GM18520 (cell line): Measurements from ENCODE around the gene NME4.
A peak's percentile ranks its signal among the peaks of the same experiment; 100 is the strongest.
"Not testable (repeated sequence)": the region's sequence is repeated elsewhere in the genome, so short reads cannot be mapped to it uniquely, and the experiment has no call there.

Source experiments
- ATAC-seq: cut with Tn5 transposase; IDR thresholded peaks from one replicate; pipeline ENCODE4 v1.9.1; 2021; ENCODE audit not compliant: unreplicated experiment

NME4 gene

DNA sequence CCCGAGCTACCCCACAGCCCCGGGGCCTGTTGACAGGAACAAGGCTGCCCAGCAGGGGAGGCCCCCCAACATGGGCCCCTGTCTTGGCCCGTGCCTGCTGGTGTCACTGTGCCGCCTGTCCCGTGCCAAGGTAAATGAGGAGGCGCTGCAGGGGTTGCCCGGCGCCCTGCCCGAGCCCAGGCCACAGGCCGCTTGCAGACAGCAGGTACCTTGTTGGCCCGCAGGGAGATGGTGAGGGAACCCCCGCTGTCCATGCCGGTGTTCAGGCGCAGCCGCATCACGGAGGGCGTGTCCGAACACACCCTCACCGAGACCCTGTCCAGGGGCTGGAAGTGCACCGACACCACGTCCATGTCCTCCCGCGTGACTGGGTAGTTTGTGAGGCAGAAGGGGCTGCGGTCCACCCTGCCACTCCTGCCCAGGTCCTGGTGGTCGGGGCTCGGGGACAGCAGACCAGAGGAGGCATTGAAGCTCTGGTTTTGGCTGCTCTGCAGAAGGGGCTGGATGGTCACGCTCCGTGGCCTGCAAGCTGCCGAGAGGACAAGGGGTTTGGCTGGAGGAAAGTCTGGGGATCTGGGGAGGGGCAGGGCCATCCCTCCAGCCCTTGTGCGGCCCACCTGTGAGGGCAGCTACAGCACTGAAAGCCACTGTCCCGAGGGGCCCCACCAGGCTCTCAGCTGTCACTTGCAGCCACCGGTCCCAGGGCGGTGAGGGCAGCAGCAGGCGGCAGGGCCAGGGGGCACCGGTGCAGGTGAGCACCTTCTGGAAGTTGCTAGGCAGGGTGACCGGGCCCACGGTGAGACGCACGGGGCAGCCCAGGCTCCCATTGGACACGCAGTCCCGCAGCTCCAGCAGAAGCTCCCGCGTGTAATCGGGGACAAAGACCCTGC lies 20.8 kb upstream of the NME4 start:
- ATAC-seq, result no peak

GRCh38 chr16:376817-377418 lies 20.1 kb upstream of the NME4 start:
- no peak for ATAC-seq

- ATAC-seq, result no peak
These were observed 19.5 kb upstream of the NME4 start for GRCh38 chr16:377419-377951.

DNA sequence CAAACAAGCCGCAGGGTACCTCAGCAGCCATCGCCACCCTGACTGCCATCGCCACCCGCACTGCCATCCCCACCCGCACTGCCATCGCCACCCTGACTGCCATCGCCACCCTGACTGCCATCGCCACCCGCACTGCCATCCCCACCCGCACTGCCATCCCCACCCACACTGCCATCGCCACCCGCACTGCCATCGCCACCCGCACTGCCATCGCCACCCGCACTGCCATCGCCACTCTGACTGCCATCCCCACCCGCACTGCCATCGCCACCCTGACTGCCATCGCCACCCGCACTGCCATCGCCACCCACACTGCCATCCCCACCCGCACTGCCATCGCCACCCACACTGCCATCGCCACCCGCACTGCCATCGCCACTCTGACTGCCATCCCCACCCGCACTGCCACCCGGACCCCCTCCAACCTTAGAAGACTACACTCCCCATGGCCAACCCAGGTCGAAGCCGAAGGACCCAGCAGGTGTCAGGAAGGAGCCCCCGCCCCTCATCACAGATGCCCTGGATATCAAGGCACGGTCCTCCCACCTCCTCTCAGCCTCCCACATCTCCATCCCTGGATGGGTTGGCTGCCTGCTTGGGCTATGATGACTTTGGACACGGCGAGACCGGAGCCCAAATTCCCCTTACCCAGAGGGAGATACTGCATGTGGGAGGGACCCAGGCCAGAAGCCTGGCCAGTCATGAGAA lies 18.7 kb upstream of the NME4 start:
- not testable (repeated sequence) for ATAC-seq

- ATAC-seq, result no peak
These were observed 18.2 kb upstream of the NME4 start for GRCh38 chr16:378821-379182.

GRCh38 chr16:379183-379960 lies 17.6 kb upstream of the NME4 start:
- no peak for ATAC-seq

- no peak for ATAC-seq
These were observed 16.8 kb upstream of the NME4 start for GRCh38 chr16:379961-380761.

- ATAC-seq, result no peak
These were observed 16.3 kb upstream of the NME4 start for GRCh38 chr16:380762-381011.

DNA sequence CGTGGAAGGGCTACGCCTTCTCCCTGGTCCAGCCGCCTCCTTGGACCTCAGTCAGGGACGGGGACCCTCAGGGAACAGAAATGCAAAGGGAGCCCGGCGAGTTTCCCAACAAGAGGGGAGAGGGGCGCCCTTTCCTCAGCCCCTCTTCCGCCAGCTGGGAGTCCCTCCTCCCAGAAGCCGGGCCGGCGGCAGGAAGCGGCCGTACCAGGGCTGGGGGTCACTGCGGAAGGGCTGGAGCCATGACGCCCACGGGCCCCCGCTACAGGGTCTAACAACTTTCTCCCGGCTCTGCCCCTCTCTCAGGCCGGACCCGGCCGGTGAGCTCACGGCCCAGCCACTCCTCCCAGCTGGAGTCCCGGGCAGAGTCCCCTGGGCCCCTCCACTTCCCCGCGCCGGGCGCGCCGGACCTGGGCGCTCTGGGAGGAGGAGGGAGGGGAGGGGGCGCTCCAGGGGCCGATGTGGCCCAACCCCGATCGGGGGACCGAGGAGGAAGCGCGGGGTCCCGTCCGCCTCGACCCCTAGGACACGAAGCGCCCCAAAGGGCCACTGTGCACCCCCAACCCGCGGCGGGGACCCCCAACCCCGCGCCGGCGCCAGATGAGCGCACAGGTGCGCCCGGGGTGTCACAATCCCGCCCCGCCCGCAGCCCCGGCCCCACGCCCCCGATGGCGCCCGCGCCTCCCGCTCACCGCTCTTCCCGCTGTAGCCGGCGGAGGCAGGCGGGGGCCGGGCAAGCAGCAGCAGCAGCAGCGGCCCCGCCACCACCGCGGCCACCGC lies 15.8 kb upstream of the NME4 start:
- no peak for ATAC-seq

DNA sequence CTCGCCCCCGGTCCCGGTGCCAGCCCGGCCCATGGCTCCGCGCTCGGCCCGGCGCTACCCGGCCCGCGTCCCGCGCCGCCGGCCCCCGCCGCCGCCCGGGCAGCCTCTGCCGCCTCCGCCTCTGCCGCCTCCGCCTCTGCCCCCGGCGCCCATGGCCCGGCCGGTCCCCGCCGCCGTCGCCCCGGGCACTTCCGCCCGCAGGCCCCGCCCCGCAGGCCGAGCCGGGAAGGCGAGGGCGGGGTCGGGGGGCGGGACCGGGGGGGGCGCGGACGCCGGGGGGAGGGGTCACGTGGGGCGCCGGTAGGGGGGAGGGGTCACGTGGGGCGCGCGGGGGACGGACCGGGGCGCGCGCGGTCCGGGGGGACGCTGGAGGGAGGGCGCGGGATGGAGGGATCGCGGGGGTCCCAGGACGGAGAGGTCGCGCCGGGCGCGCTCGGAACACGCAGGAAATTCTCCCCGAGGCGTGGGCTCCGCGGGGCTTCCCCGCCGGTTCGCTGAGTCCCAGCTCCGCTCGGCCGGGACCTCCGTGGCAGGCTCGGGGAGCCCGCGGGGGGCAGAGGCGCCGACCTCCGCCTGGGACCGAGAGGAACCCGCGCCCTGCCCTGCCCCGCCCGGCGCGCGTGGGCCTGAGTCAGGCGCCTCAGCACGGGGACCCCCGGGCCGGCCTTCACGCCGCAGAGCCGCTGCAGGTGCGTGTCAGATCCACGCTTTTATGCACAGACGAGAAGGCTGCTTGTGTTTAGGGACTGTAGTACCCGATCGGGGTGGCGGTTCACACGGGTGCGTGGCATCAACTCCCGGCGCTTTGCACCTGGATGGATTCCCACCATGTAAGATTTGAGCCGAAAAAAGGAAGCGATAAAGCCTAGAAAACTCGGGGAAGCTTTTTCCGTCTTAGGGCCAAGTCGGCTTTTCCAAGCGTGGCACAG lies 14.9 kb upstream of the NME4 start, which contains the start of gene PGAP6:
TSS of gene PGAP6 (minus strand) at position 190 of the 929 bp plus-strand sequence. CDS start at position 33, 157 bp downstream.
- ATAC-seq, result peak; percentile 39

- no peak for ATAC-seq
These were observed 13.5 kb upstream of the NME4 start for GRCh38 chr16:383326-384051.

DNA sequence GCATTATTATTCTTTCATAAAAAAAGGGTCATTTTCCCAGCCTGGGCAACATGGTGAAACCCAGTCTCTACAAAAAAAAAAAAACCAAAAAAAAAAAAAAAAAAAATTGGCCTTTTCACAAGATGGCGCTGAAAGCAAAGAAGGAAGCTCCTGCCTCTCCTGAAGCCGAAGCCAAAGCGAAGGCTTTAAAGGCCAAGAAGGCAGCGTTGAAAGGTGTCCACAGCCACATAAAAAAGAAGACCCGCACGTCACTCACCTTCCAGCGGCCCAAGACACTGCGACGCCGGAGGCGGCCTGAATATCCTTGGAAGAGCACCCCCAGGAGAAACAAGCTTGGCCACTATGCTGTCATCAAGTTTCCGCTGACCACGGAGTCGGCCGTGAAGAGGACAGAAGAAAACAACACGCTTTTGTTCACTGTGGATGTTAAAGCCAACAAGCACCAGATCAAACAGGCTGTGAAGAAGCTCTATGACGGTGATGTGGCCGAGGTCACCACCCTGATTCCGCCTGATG lies 10.3 kb upstream of the NME4 start:
- no peak for ATAC-seq

- not testable (repeated sequence) for ATAC-seq
These were observed 9.0 kb upstream of the NME4 start for GRCh38 chr16:387761-388666.

DNA sequence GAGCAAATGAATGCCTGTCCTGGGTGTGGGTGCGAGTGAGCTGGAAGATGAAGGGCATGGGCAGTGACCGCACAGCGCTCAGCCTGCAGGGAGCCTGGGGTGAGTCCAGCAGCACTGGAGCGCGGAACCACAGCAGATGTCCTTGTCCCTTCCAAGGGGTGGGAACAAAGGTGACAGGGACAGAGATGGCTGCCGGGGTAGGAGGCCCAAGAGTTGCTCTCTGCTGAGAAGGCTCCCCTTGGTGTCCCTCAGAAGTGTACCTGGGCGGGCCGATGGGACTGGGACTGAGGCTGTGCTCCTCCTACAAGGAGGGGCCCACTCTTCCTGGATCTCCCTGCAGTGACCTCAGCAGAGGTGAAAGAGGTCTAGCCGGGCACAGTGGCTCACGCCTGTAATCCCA lies 7.6 kb upstream of the NME4 start:
- no peak for ATAC-seq

DNA sequence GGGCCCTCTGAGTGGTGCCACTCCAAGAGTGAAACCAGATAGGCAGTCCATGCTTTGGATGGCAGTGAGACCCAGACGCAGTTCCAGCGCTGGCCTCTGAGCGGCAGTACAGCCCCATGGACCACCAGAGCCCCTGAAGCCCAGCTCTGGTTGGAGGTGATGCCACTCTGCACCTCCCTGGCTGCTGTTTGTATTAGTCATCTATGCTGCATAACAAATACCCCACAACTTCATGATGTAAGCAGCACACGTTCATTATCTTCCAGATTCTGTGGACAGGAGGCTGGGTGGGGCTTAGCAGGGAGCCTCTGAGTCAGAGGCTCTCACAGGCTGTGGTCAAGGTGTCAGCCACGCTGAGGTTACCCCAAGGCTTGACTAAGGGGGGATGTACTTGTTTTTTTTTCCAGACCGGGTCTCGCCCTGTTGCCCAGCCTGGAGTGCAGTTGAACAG lies 5.1 kb upstream of the NME4 start:
- ATAC-seq, result no peak

DNA sequence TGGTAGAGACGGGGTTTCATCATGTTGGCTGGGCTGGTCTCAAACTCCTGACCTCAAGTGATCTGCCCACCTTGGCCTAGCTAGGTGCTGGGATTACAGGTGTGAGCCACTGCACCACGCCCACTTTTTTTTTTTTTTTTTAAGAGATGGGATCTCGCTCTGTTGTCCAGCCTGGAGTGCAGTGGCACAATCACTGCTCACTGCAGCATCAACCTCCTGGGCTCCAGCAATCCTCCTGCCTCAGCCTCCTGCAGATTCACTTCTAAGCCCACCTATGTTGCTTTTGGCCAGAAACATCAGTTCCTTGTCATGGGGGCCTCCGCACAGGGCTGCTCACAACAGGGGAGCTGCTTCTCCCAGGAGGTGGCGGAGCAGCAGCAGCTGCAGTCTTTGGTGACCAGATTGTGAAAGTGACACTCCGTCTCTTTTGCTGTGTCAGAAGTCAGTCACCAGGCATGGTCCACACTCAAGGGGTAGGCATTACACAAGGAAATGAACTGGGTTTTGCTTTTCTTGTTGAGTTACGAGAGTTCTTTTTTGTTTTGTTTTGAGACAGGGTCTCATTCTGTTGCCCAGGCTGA lies 4.5 kb upstream of the NME4 start:
- no peak for ATAC-seq
